SH-SY5Y (cell line): ENCODE measurements around the gene TTC27.

Experiments used
- GATA2 ChIP-seq: IDR thresholded peaks from 2 replicates; pipeline ENCODE4 v1.6.1; 2011; ENCODE audit warnings: mild to moderate bottlenecking, low read depth, low read length
- GATA3 ChIP-seq: IDR thresholded peaks from 2 replicates; pipeline ENCODE4 v1.6.1; 2011; ENCODE audit warnings: low read depth, mild to moderate bottlenecking, low read length, moderate library complexity

DNA sequence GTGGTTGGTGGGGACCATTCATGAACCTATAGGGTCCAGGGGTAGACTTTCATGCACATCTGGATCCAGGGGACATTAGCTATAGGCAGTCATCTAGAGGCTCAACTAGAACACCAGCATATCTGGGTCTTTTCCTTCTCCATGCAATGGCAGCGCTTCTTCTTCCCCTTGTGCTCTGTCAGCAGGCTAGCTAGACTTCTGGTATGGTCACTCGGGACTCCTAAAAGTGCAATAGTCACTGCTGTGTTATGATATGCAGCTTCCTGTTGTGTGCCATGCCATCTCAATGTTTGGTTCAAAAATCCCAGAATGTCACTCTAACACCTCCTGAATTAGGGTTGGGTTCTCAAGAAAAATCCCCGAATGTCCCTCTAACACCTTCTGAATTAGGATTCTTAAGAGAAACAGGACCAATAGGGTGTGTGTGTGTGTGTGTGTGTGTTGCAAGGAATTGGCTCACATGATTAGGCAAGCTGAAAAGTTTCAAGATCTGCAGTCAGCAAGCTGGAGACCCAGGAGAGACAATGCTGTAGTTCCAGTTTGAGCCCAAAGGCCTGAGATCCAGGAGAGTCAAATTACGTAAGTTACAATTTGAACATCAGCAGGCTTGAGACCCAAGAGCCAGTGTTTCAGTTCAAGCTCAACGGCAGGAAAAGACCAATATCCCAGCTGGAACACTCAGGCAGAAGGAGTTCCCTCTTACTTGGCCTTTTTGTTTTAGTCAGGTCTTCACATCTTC is 221.8 kb downstream of the TTC27 start:
- TF ChIP-seq GATA3 (no peak), GATA2 (no peak)
